HepG2 (cell line): ENCODE measurements around the gene MSI2. TPM values are rescaled to one million over a fixed set of nuclear protein-coding genes. Genes with fewer than 3 reads are reported as not detected.

Experiments
- ARNTL ChIP-seq: sonication (generic); formaldehyde crosslinking; IDR thresholded peaks from 2 replicates; pipeline ENCODE4 v1.4.0; 2020; ENCODE audit warnings: mild to moderate bottlenecking, missing genetic modification reagents
- KAT2B ChIP-seq: fragments of 150-350 bp; IDR thresholded peaks from 2 replicates; pipeline ENCODE4 v1.6.1; 2014; ENCODE audit warnings: low read depth, low read length, borderline replicate concordance
- NFE2L1 ChIP-seq: sonication (generic); formaldehyde crosslinking; IDR thresholded peaks from 2 replicates; pipeline ENCODE4 v1.4.0; 2020; ENCODE audit warnings: missing genetic modification reagents, mild to moderate bottlenecking, borderline replicate concordance
- RAD51 ChIP-seq: fragments of 450-650 bp; IDR thresholded peaks from 2 replicates; pipeline ENCODE4 v1.6.1; 2016; ENCODE audit warnings: borderline replicate concordance
- RCOR2 ChIP-seq: IDR thresholded peaks from 2 replicates; pipeline ENCODE4 v1.6.1; 2016; ENCODE audit warnings: missing biosample characterization, missing genetic modification reagents
- TOE1 ChIP-seq: sonication (generic); formaldehyde crosslinking; IDR thresholded peaks from 2 replicates; pipeline ENCODE4 v1.4.0; 2020; ENCODE audit warnings: mild to moderate bottlenecking, missing genetic modification reagents
- WIZ ChIP-seq: sonication (generic); formaldehyde crosslinking; IDR thresholded peaks from 2 replicates; pipeline ENCODE4 v1.5.1; 2020; ENCODE audit warnings: mild to moderate bottlenecking, missing genetic modification reagents
- ZBTB4 ChIP-seq: sonication (generic); formaldehyde crosslinking; IDR thresholded peaks from 2 replicates; pipeline ENCODE4 v1.4.0; 2020; ENCODE audit warnings: missing genetic modification reagents, mild to moderate bottlenecking, borderline replicate concordance
- ZNF318 ChIP-seq: sonication (generic); formaldehyde crosslinking; IDR thresholded peaks from 2 replicates; pipeline ENCODE4 v1.4.0; 2020; ENCODE audit warnings: mild to moderate bottlenecking, missing genetic modification reagents
- ZNF484 ChIP-seq: sonication (generic); formaldehyde crosslinking; IDR thresholded peaks from 2 replicates; pipeline ENCODE4 v1.5.1; 2020; ENCODE audit warnings: mild to moderate bottlenecking, low read depth, missing genetic modification reagents, borderline replicate concordance
- ZNF543 ChIP-seq: sonication (generic); formaldehyde crosslinking; IDR thresholded peaks from 2 replicates; pipeline ENCODE4 v1.4.0; 2020; ENCODE audit warnings: mild to moderate bottlenecking, missing genetic modification reagents
- ZNF605 ChIP-seq: sonication (generic); formaldehyde crosslinking; IDR thresholded peaks from 2 replicates; pipeline ENCODE4 v1.8.0; 2022; ENCODE audit warnings: mild to moderate bottlenecking, missing genetic modification reagents
- ZNF619 ChIP-seq: sonication (generic); formaldehyde crosslinking; IDR thresholded peaks from 2 replicates; pipeline ENCODE4 v1.4.0; 2020; ENCODE audit warnings: mild to moderate bottlenecking, missing genetic modification reagents
- ZSCAN20 ChIP-seq: sonication (generic); formaldehyde crosslinking; IDR thresholded peaks from 2 replicates; pipeline ENCODE4 v1.4.0; 2020; ENCODE audit warnings: missing genetic modification reagents, mild to moderate bottlenecking, borderline replicate concordance
- polyA plus RNA-seq, 8 experiments: library from polyadenylated mRNA; depleted of rRNA in 3 of 8; stranded (reverse) in 7 of 8; unstranded in 1 of 8; fragments of >200 nt; fragmentation: Illumina TruSeq in 4 of 8; extraction: Trizol in 4 of 8; gene quantifications; 2 replicates each; pipeline versions ENCODE4 v1.2.1 to v1.2.3, GENCODE V29; 2011 to 2016; ENCODE audit warnings: low read depth in 4 of 8, missing spikeins in 1 of 8, mixed read lengths in 1 of 8; ENCODE audit not compliant: insufficient read depth in 1 of 8
- total RNA-seq, 5 experiments: library from RNA; depleted of rRNA; stranded (reverse); fragments of >200 nt; fragmentation: Illumina TruSeq; extraction: Trizol; gene quantifications; 2 replicates each; pipeline ENCODE4 v1.2.3, GENCODE V29; 2016; ENCODE audit warnings: low read depth in 1 of 5
- TF ChIP-seq, protein P1 (sequence below): sonication (generic); formaldehyde crosslinking; IDR thresholded peaks from 2 replicates; pipeline ENCODE4 v1.9.0; 2022; ENCODE audit warnings: low read depth, missing genetic modification reagents

Gene MSI2
- total and polyA plus RNA-seq, 2 of the 13 experiments (the other 11 are each of a cell fraction or from before 2014, with no cell fraction given), result 77.5 to 78.4 TPM

- TF ChIP-seq ZNF318 (CRISPR knock-in tag), result peak; percentile 87; the same call in 1 of the 2 replicates
- no peak for TF ChIP-seq NFE2L1 (CRISPR knock-in tag)
- peak; percentile 61; the same call in 1 of the 2 replicates for TF ChIP-seq WIZ (CRISPR knock-in tag)
- TF ChIP-seq, protein P1, sequence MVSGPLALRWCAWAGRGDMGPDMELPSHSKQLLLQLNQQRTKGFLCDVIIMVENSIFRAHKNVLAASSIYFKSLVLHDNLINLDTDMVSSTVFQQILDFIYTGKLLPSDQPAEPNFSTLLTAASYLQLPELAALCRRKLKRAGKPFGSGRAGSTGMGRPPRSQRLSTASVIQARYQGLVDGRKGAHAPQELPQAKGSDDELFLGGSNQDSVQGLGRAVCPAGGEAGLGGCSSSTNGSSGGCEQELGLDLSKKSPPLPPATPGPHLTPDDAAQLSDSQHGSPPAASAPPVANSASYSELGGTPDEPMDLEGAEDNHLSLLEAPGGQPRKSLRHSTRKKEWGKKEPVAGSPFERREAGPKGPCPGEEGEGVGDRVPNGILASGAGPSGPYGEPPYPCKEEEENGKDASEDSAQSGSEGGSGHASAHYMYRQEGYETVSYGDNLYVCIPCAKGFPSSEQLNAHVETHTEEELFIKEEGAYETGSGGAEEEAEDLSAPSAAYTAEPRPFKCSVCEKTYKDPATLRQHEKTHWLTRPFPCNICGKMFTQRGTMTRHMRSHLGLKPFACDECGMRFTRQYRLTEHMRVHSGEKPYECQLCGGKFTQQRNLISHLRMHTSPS (CRISPR knock-in tag), result 0 out of 2 replicates have a peak, but pooled peaks have one; percentile 50
- TF ChIP-seq KAT2B, result no peak
- no peak for TF ChIP-seq RAD51
- no peak for TF ChIP-seq ZSCAN20 (CRISPR knock-in tag)
- TF ChIP-seq ZBTB4 (CRISPR knock-in tag), result peak; percentile 31; the same call in 1 of the 2 replicates
- no peak for TF ChIP-seq ZNF543 (CRISPR knock-in tag)
- peak; percentile 67 for TF ChIP-seq RCOR2 (CRISPR knock-in tag)
- TF ChIP-seq ZNF605 (CRISPR knock-in tag), result 0 out of 2 replicates have a peak, but pooled peaks have one; percentile 50
- no peak for TF ChIP-seq ZNF484 (CRISPR knock-in tag)
- TF ChIP-seq TOE1 (CRISPR knock-in tag), result no peak
- TF ChIP-seq ARNTL (CRISPR knock-in tag), result no peak
- TF ChIP-seq ZNF619 (CRISPR knock-in tag), result no peak
Measured at GRCh38 chr17:57697891-57698711, 441.8 kb downstream of the MSI2 start (continued).
